ENCODE results near the gene SHFL. TPM values are rescaled to one million over a fixed set of nuclear protein-coding genes. Genes with fewer than 3 reads are reported as not detected.

SHFL gene
- total RNA-seq, 1 donor from 2014 or later: 35.3 TPM

- Histone ChIP-seq H3K36me3 (ENCODE audit: control insufficient read depth, insufficient read depth, low read length) (no peaks in the 10 kb centered on the region), H3K4me3 (ENCODE audit: low read depth, low read length) (no peak overlapping the region), H3K27me3 (ENCODE audit: control insufficient read depth, insufficient read depth, low read length) (no peaks in the 10 kb centered on the region)
- no peak for DNase-seq (ENCODE audit: low read depth)
- no peak for TF ChIP-seq CTCF (IDR thresholded peaks at IDR 0.05; ENCODE audit: insufficient read depth, low read length, poor library complexity, severe bottlenecking)
These were observed 16.7 kb downstream of the SHFL start for GRCh38 chr19:10102787-10103236.

GRCh38 chr19:10104130-10104513 lies 18.0 kb downstream of the SHFL start:
- no peak overlapping the region for H3K4me3 ChIP-seq (ENCODE audit: low read depth, low read length)
- no peak for DNase-seq (ENCODE audit: low read depth)
- H3K36me3 ChIP-seq (ENCODE audit: control insufficient read depth, insufficient read depth, low read length): peaks cover 3% of the 10 kb centered on the region
- no peak for TF ChIP-seq CTCF (IDR thresholded peaks at IDR 0.05; ENCODE audit: insufficient read depth, low read length, poor library complexity, severe bottlenecking)
- H3K27me3 ChIP-seq (ENCODE audit: control insufficient read depth, insufficient read depth, low read length): no peaks in the 10 kb centered on the region

- DNase-seq (ENCODE audit: low read depth): no peak
- no peak for TF ChIP-seq CTCF (IDR thresholded peaks at IDR 0.05; ENCODE audit: insufficient read depth, low read length, poor library complexity, severe bottlenecking)
- H3K4me3 ChIP-seq (ENCODE audit: low read depth, low read length): no peak overlapping the region
- no peaks in the 10 kb centered on the region for H3K27me3 ChIP-seq (ENCODE audit: control insufficient read depth, insufficient read depth, low read length)
- H3K36me3 ChIP-seq (ENCODE audit: control insufficient read depth, insufficient read depth, low read length): peaks cover 3% of the 10 kb centered on the region
These were observed 18.8 kb downstream of the SHFL start for GRCh38 chr19:10104665-10105508.

GRCh38 chr19:10105509-10106099 lies 19.5 kb downstream of the SHFL start:
- Histone ChIP-seq H3K4me3 (ENCODE audit: low read depth, low read length) (no peak overlapping the region), H3K27me3 (ENCODE audit: control insufficient read depth, insufficient read depth, low read length) (no peaks in the 10 kb centered on the region), H3K36me3 (ENCODE audit: control insufficient read depth, insufficient read depth, low read length) (peaks cover 3% of the 10 kb centered on the region)
- DNase-seq (ENCODE audit: low read depth): no peak
- TF ChIP-seq CTCF (IDR thresholded peaks at IDR 0.05; ENCODE audit: insufficient read depth, low read length, poor library complexity, severe bottlenecking): no peak

- no peak for TF ChIP-seq CTCF (IDR thresholded peaks at IDR 0.05; ENCODE audit: insufficient read depth, low read length, poor library complexity, severe bottlenecking)
- peaks cover 3% of the 10 kb centered on the region for H3K36me3 ChIP-seq (ENCODE audit: control insufficient read depth, insufficient read depth, low read length)
- no peaks in the 10 kb centered on the region for H3K27me3 ChIP-seq (ENCODE audit: control insufficient read depth, insufficient read depth, low read length)
- peak; percentile 79 for DNase-seq (ENCODE audit: low read depth)
- H3K4me3 ChIP-seq (ENCODE audit: low read depth, low read length): peak within 1 kb of the TSS; percentile 69
These were observed 20.2 kb downstream of the SHFL start, which contains the start of gene PPAN for GRCh38 chr19:10106100-10106936. Gene PPAN, plus strand, starts transcription at chr19:10106362. Its CDS starts 33 bp downstream, at chr19:10106395.
